Mesendoderm (in vitro differentiated cells): Measurements from ENCODE around the gene COPB2. TPM values are rescaled to one million over a fixed set of nuclear protein-coding genes. Genes with fewer than 3 reads are reported as not detected.

Experiments
- DNase-seq: peaks from one replicate; pipeline ENCODE4 v3.0.0; 2013
- H2AK5ac ChIP-seq: 2 replicates; pipeline ENCODE4 v1.6.1; 2013; ENCODE audit warnings: low read length, inconsistent platforms
- H2BK120ac ChIP-seq: 2 replicates; pipeline ENCODE4 v1.6.1; 2013; ENCODE audit warnings: low read depth, mild to moderate bottlenecking, low read length, moderate library complexity, mixed read lengths
- H2BK15ac ChIP-seq: replicated peaks from 2 replicates; pipeline ENCODE4 v1.6.1; 2013; ENCODE audit warnings: low read depth, mild to moderate bottlenecking, moderate library complexity
- H2BK5ac ChIP-seq: 2 replicates; pipeline ENCODE4 v1.6.1; 2013; ENCODE audit warnings: low read length, inconsistent platforms
- H3K18ac ChIP-seq: 2 replicates; pipeline ENCODE4 v1.6.1; 2013; ENCODE audit warnings: mild to moderate bottlenecking, low read length, mixed read lengths
- H3K23ac ChIP-seq: one replicate; pipeline ENCODE4 v1.6.1; 2013; ENCODE audit warnings: low read length
- H3K27ac ChIP-seq: 2 replicates; pipeline ENCODE4 v1.5.1; 2013; ENCODE audit warnings: low read depth, mild to moderate bottlenecking, inconsistent platforms, low read length, moderate library complexity
- H3K27me3 ChIP-seq: 2 replicates; pipeline ENCODE4 v1.6.1; 2013; ENCODE audit warnings: low read length, control low read depth, mild to moderate bottlenecking, inconsistent platforms; ENCODE audit not compliant: insufficient read depth, poor library complexity
- H3K36me3 ChIP-seq: 2 replicates; pipeline ENCODE4 v1.6.1; 2013; ENCODE audit warnings: low read length, inconsistent platforms; ENCODE audit not compliant: control insufficient read depth, insufficient read depth
- H3K4ac ChIP-seq: one replicate; pipeline ENCODE4 v1.6.1; 2013; ENCODE audit warnings: low read depth, mild to moderate bottlenecking, low read length, moderate library complexity
- H3K4me1 ChIP-seq: 2 replicates; pipeline ENCODE4 v1.6.1; 2013; ENCODE audit warnings: low read depth, low read length, inconsistent platforms; ENCODE audit not compliant: control insufficient read depth
- H3K4me2 ChIP-seq: 2 replicates; pipeline ENCODE4 v1.6.1; 2013; ENCODE audit warnings: low read length
- H3K4me3 ChIP-seq: 2 replicates; pipeline ENCODE4 v1.5.1; 2013; ENCODE audit warnings: mild to moderate bottlenecking, low read length
- H3K56ac ChIP-seq: one replicate; pipeline ENCODE4 v1.6.1; 2013; ENCODE audit warnings: low read length
- H3K79me1 ChIP-seq: 2 replicates; pipeline ENCODE4 v1.6.1; 2013; ENCODE audit warnings: low read length, inconsistent platforms
- H3K79me2 ChIP-seq: 2 replicates; pipeline ENCODE4 v1.6.1; 2013; ENCODE audit warnings: mild to moderate bottlenecking, low read length; ENCODE audit not compliant: control insufficient read depth, insufficient read depth
- H3K9ac ChIP-seq: 2 replicates; pipeline ENCODE4 v1.6.1; 2013; ENCODE audit warnings: low read length, inconsistent platforms
- H4K5ac ChIP-seq: one replicate; pipeline ENCODE4 v1.6.1; 2013; ENCODE audit warnings: low read length
- H4K8ac ChIP-seq: one replicate; pipeline ENCODE4 v1.6.1; 2013; ENCODE audit warnings: low read depth, mild to moderate bottlenecking, control low read depth, low read length, moderate library complexity
- WGBS: extraction: QIAGEN DNeasy Blood & Tissue Kit; methylation state at CpG from one replicate; pipeline ENCODE4 v1.1.7; 2013; ENCODE audit warnings: low lambda C conversion rate, missing lambda C conversion rate; ENCODE audit not compliant: insufficient coverage; ENCODE audit errors: extremely low coverage; 5-methylcytosine and 5-hydroxymethylcytosine counted together
- small RNA-seq: library from polyadenylated mRNA; stranded (forward); fragments of <200 nt; extraction: miRNeasy Mini kit (QIAGEN cat#:217004); gene quantifications from one replicate; pipeline ENCODE3, GENCODE V24; 2013; ENCODE audit not compliant: insufficient read depth

The COPB2 gene

GRCh38 chr3:139307601-139308555 is 81.6 kb downstream of the COPB2 start:
- Histone ChIP-seq H3K4ac (no peak overlapping the region), H3K4me3 (no peak overlapping the region), H3K56ac (no peak overlapping the region), H3K27me3 (no peaks in the 10 kb centered on the region), H3K9ac (no peak overlapping the region), H3K79me2 (no peaks in the 10 kb centered on the region), H2BK5ac (no peak overlapping the region), H4K5ac (no peak overlapping the region), H3K23ac (no peak overlapping the region), H3K79me1 (no peaks in the 10 kb centered on the region), H3K4me2 (no peak overlapping the region), H3K18ac (no peak overlapping the region), H2AK5ac (no peak overlapping the region), H3K36me3 (no peaks in the 10 kb centered on the region), H3K4me1 (no peaks in the 10 kb centered on the region), H2BK120ac (no peak overlapping the region), H2BK15ac (no peak overlapping the region), H4K8ac (no peak overlapping the region), H3K27ac (no peak overlapping the region)
- no CpG with 5 or more reads among the region's 6 CpGs for WGBS
- no peak for DNase-seq

Small RNAs within 50 kb of the gene (small RNA-seq; reads per million reads assigned to genes)
- gene RF00026 = not detected
